K562 (cell line): ENCODE data around the gene IRF2BP1. TPM values are rescaled to one million over a fixed set of nuclear protein-coding genes. Genes with fewer than 3 reads are reported as not detected.

ENCODE experiments used
- C11orf30 ChIP-seq: fragments of 450-650 bp; IDR thresholded peaks from 2 replicates; pipeline ENCODE4 v1.6.1; 2016; ENCODE audit warnings: low read depth, mild to moderate bottlenecking
- GABPA ChIP-seq: fragments of 200-800 bp; sonication (Bioruptor generic); conservative IDR thresholded peaks from 2 replicates; pipeline ENCODE4 v1.6.1; 2016; ENCODE audit warnings: low read depth, missing genetic modification characterization, missing compliant biosample characterization
- HEY1 ChIP-seq: fragments of 250-450 bp; sonication (Bioruptor Pico); IDR thresholded peaks from 2 replicates; pipeline ENCODE4 v1.5.0; 2020; ENCODE audit warnings: mild to moderate bottlenecking, moderate library complexity, borderline replicate concordance
- HNRNPK ChIP-seq: fragments of 200-400 bp; formaldehyde crosslinking; IDR thresholded peaks from one replicate; pipeline ENCODE4 v1.6.1; 2018; ENCODE audit warnings: mild to moderate bottlenecking, low read depth, low read length; ENCODE audit not compliant: poor library complexity, severe bottlenecking
- MAZ ChIP-seq, 2 experiments: fragments of 450-650 bp in 1 of 2; sonication (generic) in 1 of 2; formaldehyde crosslinking; IDR thresholded peaks in 1 of 2; conservative IDR thresholded peaks in 1 of 2; 2 replicates each; pipeline versions ENCODE4 v1.4.0 to v1.5.0; 2020; ENCODE audit warnings: mild to moderate bottlenecking in 1 of 2, missing genetic modification reagents in 1 of 2
- MCM3 ChIP-seq: fragments of 450-650 bp; IDR thresholded peaks from 2 replicates; pipeline ENCODE4 v1.6.1; 2016
- NUFIP1 ChIP-seq: fragments of 450-650 bp; IDR thresholded peaks from 2 replicates; pipeline ENCODE4 v1.6.1; 2018; ENCODE audit not compliant: partially characterized antibody
- RBM25 ChIP-seq: fragments of 200-400 bp; formaldehyde crosslinking; IDR thresholded peaks from 2 replicates; pipeline ENCODE4 v1.6.1; 2018; ENCODE audit warnings: low read length, low read depth, moderate library complexity; ENCODE audit not compliant: severe bottlenecking
- SAFB ChIP-seq: fragments of 200-400 bp; formaldehyde crosslinking; IDR thresholded peaks from 2 replicates; pipeline ENCODE4 v1.6.1; 2017; ENCODE audit warnings: low read depth, low read length, borderline replicate concordance
- SMAD1 ChIP-seq: fragments of 150-350 bp; IDR thresholded peaks from 2 replicates; pipeline ENCODE4 v1.6.1; 2014; ENCODE audit warnings: low read length, low read depth; ENCODE audit not compliant: partially characterized antibody
- STAT5A ChIP-seq: IDR thresholded peaks from 2 replicates; pipeline ENCODE4 v1.6.1; 2012; ENCODE audit warnings: low read length, inconsistent platforms, borderline replicate concordance
- TAF1 ChIP-seq: IDR thresholded peaks from 2 replicates; pipeline ENCODE4 v1.6.1; 2011; ENCODE audit warnings: mild to moderate bottlenecking, low read length, moderate library complexity; ENCODE audit not compliant: insufficient read depth, control insufficient read depth, severe bottlenecking; ENCODE audit errors: extremely low read depth
- TAF15 ChIP-seq: fragments of 200-400 bp; formaldehyde crosslinking; IDR thresholded peaks from 2 replicates; pipeline ENCODE4 v1.6.1; 2017; ENCODE audit warnings: mild to moderate bottlenecking, low read depth, low read length, moderate library complexity
- TFAM ChIP-seq: fragments of 250-450 bp; sonication (Bioruptor Pico); conservative IDR thresholded peaks from 2 replicates; pipeline ENCODE4 v1.5.0; 2021; ENCODE audit warnings: mild to moderate bottlenecking, moderate library complexity
- ZC3H11A ChIP-seq: IDR thresholded peaks from 2 replicates; pipeline ENCODE4 v1.6.1; 2012; ENCODE audit warnings: low read depth, low read length, improper control_type of control experiment
- ZNF184 ChIP-seq: sonication (generic); formaldehyde crosslinking; IDR thresholded peaks from 2 replicates; pipeline ENCODE4 v1.5.0; 2020; ENCODE audit warnings: missing genetic modification reagents
- ZNF224 ChIP-seq: sonication (generic); formaldehyde crosslinking; IDR thresholded peaks from 2 replicates; pipeline ENCODE4 v1.8.0; 2022; ENCODE audit warnings: mild to moderate bottlenecking, missing genetic modification reagents
- ZNF644 ChIP-seq: fragments of 200-800 bp; sonication (Bioruptor generic); IDR thresholded peaks from 2 replicates; pipeline ENCODE4 v1.6.1; 2016; ENCODE audit warnings: low read depth, missing genetic modification characterization, missing compliant biosample characterization
- polyA plus RNA-seq, 8 experiments: library from polyadenylated mRNA; depleted of rRNA in 4 of 8; stranded (reverse) in 5 of 8; unstranded in 3 of 8; fragments of >200 nt; fragmentation: Nextera tagmentation in 2 of 8; fragmentation: Illumina TruSeq in 1 of 8; extraction: Ambion mirVana in 2 of 8; extraction: Trizol in 1 of 8; gene quantifications; 2 replicates each; pipeline versions ENCODE4 v1.2.1 to v1.2.3, GENCODE V29; 2011 to 2014; ENCODE audit warnings: inconsistent platforms in 1 of 8, missing spikeins in 1 of 8
- total RNA-seq, 7 experiments: library from RNA; depleted of rRNA in 6 of 7; stranded (reverse); fragments of >200 nt in 6 of 7; fragmentation: Illumina TruSeq in 2 of 7; extraction: Trizol in 2 of 7; gene quantifications; 2 replicates each; pipeline versions ENCODE4 v1.2.1 to v1.2.3, GENCODE V29; 2011 to 2021; ENCODE audit warnings: low replicate concordance in 1 of 7
- TF ChIP-seq, protein P1 (sequence below), 3 experiments: fragments of 200-800 bp in 1 of 3; fragments of 250-450 bp in 1 of 3; fragments of 450-650 bp in 1 of 3; sonication (Bioruptor Pico) in 1 of 3; sonication (Bioruptor generic) in 1 of 3; formaldehyde crosslinking in 1 of 3; IDR thresholded peaks; 2 replicates each; pipeline versions ENCODE4 v1.6.1 to v1.8.0; 2016 to 2022; ENCODE audit warnings: mild to moderate bottlenecking in 2 of 3, missing genetic modification characterization in 2 of 3, missing compliant biosample characterization in 1 of 3, moderate library complexity in 1 of 3
- TF ChIP-seq, protein P2 (sequence below), 3 experiments: fragments of 200-800 bp in 1 of 3; sonication (Bioruptor generic) in 1 of 3; sonication (generic) in 1 of 3; formaldehyde crosslinking in 1 of 3; IDR thresholded peaks; 2 replicates each; pipeline versions ENCODE4 v1.6.1 to v1.8.0; 2016 to 2022; ENCODE audit warnings: mild to moderate bottlenecking in 2 of 3, missing compliant biosample characterization in 2 of 3, missing genetic modification characterization in 2 of 3, missing genetic modification reagents in 1 of 3
- TF ChIP-seq, protein P3 (sequence below): fragments of 250-450 bp; sonication (Bioruptor Pico); IDR thresholded peaks from 2 replicates; pipeline ENCODE4 v1.4.0; 2020

Gene IRF2BP1
- total and polyA plus RNA-seq, 9 of the 15 experiments (the other 6 are each of a cell fraction or from before 2014, with no cell fraction given) = 0.61 to 35.9 (median 3.5) TPM

DNA sequence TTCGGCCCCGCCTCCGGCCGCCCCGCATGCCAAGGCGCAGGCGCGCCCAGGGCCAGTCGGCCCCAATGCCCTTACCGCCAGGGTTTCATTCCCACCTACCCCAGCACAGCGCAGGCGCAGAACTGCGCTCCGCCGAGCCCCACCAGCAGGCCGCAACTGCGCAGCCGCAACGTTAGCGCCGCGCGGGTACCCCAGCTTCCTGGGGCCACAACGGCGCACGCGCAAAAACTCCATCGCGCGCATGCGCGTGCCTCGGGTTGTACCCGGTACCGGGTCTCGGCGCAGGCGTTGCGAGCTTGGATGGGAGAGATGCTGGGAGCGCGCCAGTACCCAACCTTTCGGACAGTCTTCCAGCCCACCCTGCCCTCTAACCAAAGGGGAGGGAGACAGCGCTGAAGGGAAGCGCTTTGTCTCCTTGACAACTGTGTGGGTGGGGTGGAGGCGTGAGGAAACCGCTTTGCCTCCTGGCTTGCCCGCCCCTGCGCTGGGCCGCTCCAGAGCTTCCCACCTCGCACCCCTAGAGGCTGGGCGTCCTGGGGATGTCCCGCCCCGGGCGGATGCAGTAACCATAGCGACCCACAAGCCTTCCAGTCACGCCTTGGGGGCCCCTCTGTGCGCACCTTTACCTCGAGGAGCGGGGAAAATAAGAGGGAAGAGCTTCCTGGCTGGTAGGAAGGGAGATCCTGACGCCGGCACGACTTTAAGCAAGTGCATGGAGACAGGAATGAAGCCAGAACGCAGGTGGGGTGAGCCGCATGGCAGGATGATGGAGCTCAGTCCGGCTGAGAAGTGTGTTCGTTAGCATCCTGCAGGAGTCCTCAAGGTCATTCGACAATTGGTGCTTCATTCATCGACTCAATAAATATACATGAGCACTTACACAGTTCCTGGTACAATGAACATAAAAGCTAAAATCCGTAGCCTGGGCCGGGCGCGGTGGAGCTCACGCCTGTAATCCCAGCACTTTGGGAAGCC, 17.0 kb upstream of the IRF2BP1 start (continued):
- TF ChIP-seq, protein P1, sequence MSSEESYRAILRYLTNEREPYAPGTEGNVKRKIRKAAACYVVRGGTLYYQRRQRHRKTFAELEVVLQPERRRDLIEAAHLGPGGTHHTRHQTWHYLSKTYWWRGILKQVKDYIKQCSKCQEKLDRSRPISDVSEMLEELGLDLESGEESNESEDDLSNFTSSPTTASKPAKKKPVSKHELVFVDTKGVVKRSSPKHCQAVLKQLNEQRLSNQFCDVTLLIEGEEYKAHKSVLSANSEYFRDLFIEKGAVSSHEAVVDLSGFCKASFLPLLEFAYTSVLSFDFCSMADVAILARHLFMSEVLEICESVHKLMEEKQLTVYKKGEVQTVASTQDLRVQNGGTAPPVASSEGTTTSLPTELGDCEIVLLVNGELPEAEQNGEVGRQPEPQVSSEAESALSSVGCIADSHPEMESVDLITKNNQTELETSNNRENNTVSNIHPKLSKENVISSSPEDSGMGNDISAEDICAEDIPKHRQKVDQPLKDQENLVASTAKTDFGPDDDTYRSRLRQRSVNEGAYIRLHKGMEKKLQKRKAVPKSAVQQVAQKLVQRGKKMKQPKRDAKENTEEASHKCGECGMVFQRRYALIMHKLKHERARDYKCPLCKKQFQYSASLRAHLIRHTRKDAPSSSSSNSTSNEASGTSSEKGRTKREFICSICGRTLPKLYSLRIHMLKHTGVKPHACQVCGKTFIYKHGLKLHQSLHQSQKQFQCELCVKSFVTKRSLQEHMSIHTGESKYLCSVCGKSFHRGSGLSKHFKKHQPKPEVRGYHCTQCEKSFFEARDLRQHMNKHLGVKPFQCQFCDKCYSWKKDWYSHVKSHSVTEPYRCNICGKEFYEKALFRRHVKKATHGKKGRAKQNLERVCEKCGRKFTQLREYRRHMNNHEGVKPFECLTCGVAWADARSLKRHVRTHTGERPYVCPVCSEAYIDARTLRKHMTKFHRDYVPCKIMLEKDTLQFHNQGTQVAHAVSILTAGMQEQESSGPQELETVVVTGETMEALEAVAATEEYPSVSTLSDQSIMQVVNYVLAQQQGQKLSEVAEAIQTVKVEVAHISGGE (CRISPR knock-in tag; IDR thresholded peaks at IDR 0.05) = no peak
- no peak for TF ChIP-seq TAF1
- TF ChIP-seq, protein P2, sequence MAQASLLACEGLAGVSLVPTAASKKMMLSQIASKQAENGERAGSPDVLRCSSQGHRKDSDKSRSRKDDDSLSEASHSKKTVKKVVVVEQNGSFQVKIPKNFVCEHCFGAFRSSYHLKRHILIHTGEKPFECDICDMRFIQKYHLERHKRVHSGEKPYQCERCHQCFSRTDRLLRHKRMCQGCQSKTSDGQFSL (CRISPR knock-in tag; IDR thresholded peaks at IDR 0.05) = no peak
- TF ChIP-seq, protein P2 (tag; IDR thresholded peaks at IDR 0.05) = no peak
- no peak for TF ChIP-seq TAF15
- no peak for TF ChIP-seq ZC3H11A
- TF ChIP-seq RBM25 = no peak
- no peak for TF ChIP-seq SMAD1
- no peak for TF ChIP-seq ZNF224 (CRISPR knock-in tag)
- TF ChIP-seq MAZ (CRISPR knock-in tag; conservative IDR thresholded peaks at IDR 0.05 in 1 of 2, IDR thresholded peaks at IDR 0.05 in 1 of 2) = peak; percentile 77 to 89; a peak in 3 of 4 replicates
- no peak for TF ChIP-seq ZNF184
- TF ChIP-seq NUFIP1 = no peak
- TF ChIP-seq, protein P3, sequence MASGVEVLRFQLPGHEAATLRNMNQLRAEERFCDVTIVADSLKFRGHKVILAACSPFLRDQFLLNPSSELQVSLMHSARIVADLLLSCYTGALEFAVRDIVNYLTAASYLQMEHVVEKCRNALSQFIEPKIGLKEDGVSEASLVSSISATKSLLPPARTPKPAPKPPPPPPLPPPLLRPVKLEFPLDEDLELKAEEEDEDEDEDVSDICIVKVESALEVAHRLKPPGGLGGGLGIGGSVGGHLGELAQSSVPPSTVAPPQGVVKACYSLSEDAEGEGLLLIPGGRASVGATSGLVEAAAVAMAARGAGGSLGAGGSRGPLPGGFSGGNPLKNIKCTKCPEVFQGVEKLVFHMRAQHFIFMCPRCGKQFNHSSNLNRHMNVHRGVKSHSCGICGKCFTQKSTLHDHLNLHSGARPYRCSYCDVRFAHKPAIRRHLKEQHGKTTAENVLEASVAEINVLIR (CRISPR knock-in tag) = no peak
- TF ChIP-seq C11orf30 = no peak
- TF ChIP-seq GABPA (tag) = no peak
- TF ChIP-seq MCM3 = no peak
- no peak for TF ChIP-seq SAFB
- no peak for TF ChIP-seq TFAM (CRISPR knock-in tag)
- no peak for TF ChIP-seq STAT5A
- no peak for TF ChIP-seq HEY1 (CRISPR knock-in tag)
- no peak for TF ChIP-seq ZNF644 (tag)
- TF ChIP-seq HNRNPK = no peak
